ENCODE data around the gene RIPK1.
A peak's percentile ranks its signal among the peaks of the same experiment; 100 is the strongest.
"Not testable (repeated sequence)": the region's sequence is repeated elsewhere in the genome, so short reads cannot be mapped to it uniquely, and the experiment has no call there.

The RIPK1 gene
- long read RNA-seq, full-length matches to known transcripts = 1 of 4 reads
- long read RNA-seq, partial matches to known transcripts = 2 of 4 reads
- long read RNA-seq, other reads (novel, unspliced or antisense) = 1 of 4 reads

- H3K27me3 ChIP-seq (ENCODE audit: insufficient read depth, poor library complexity, severe bottlenecking) = no peaks in the 10 kb centered on the region
- DNase-seq (ENCODE audit: low read depth in 1 of 2, low spot score in 1 of 2) = peak; percentile 79 to 91
- TF ChIP-seq GABPA (IDR thresholded peaks at IDR 0.05; ENCODE audit: low read depth) = peak; percentile 87
- peak; percentile 16 for TF ChIP-seq CTCF (IDR thresholded peaks at IDR 0.05; ENCODE audit: insufficient read depth, low read length)
- peak; percentile 86 for TF ChIP-seq POLR2AphosphoS5 (IDR thresholded peaks at IDR 0.05; ENCODE audit: low read depth)
- TF ChIP-seq SPI1 (IDR thresholded peaks at IDR 0.05; ENCODE audit: borderline replicate concordance, low read depth) = no peak; the same call in 1 of the 2 replicates
- peak; percentile 8 for TF ChIP-seq REST (IDR thresholded peaks at IDR 0.05; ENCODE audit: insufficient replicate concordance, low read depth)
- H3K27ac ChIP-seq (replicated peaks) = peak within 1 kb of the TSS; percentile 96
- peak within 1 kb of the TSS; percentile 45 for H3K4me3 ChIP-seq (replicated peaks; ENCODE audit: insufficient read depth, low read length)
Measured at GRCh38 chr6:3068329-3069214, at the start of gene RIPK1. Gene RIPK1 (plus strand): TSS chr6:3068494. CDS start chr6:3076824, 8,330 bp downstream.

GRCh38 chr6:3019065-3019464, 49.2 kb upstream of the RIPK1 start:
- no peak for DNase-seq (ENCODE audit: low read depth in 1 of 2, low spot score in 1 of 2)
- H3K27me3 ChIP-seq (ENCODE audit: insufficient read depth, poor library complexity, severe bottlenecking) = no peaks in the 10 kb centered on the region
- TF ChIP-seq CTCF (IDR thresholded peaks at IDR 0.05; ENCODE audit: insufficient read depth, low read length) (no peak), POLR2AphosphoS5 (IDR thresholded peaks at IDR 0.05; ENCODE audit: low read depth) (no peak), GABPA (IDR thresholded peaks at IDR 0.05; ENCODE audit: low read depth) (no peak), REST (IDR thresholded peaks at IDR 0.05; ENCODE audit: insufficient replicate concordance, low read depth) (no peak), SPI1 (IDR thresholded peaks at IDR 0.05; ENCODE audit: borderline replicate concordance, low read depth) (no peak)
- H3K4me3 ChIP-seq (replicated peaks; ENCODE audit: insufficient read depth, low read length) = no peak overlapping the region
- H3K27ac ChIP-seq (replicated peaks) = no peak overlapping the region; the same call in none of the 2 replicates

GRCh38 chr6:3019749-3020320, 48.5 kb upstream of the RIPK1 start:
- Histone ChIP-seq H3K27ac (replicated peaks) (no peak overlapping the region; the same call in 1 of the 2 replicates), H3K27me3 (ENCODE audit: insufficient read depth, poor library complexity, severe bottlenecking) (no peaks in the 10 kb centered on the region), H3K4me3 (replicated peaks; ENCODE audit: insufficient read depth, low read length) (no peak overlapping the region)
- DNase-seq (ENCODE audit: low read depth in 1 of 2, low spot score in 1 of 2) = no peak
- TF ChIP-seq GABPA (IDR thresholded peaks at IDR 0.05; ENCODE audit: low read depth) (no peak), REST (IDR thresholded peaks at IDR 0.05; ENCODE audit: insufficient replicate concordance, low read depth) (no peak), SPI1 (IDR thresholded peaks at IDR 0.05; ENCODE audit: borderline replicate concordance, low read depth) (no peak), POLR2AphosphoS5 (IDR thresholded peaks at IDR 0.05; ENCODE audit: low read depth) (no peak), CTCF (IDR thresholded peaks at IDR 0.05; ENCODE audit: insufficient read depth, low read length) (no peak)

GRCh38 chr6:3020976-3021598, 47.2 kb upstream of the RIPK1 start:
- H3K27ac ChIP-seq (replicated peaks); H3K4me3 ChIP-seq (replicated peaks; ENCODE audit: insufficient read depth, low read length); H3K27me3 ChIP-seq (ENCODE audit: insufficient read depth, poor library complexity, severe bottlenecking); DNase-seq (ENCODE audit: low read depth in 1 of 2, low spot score in 1 of 2): not testable (repeated sequence)
